Ishikawa (cell line): ENCODE data around the gene ANKRD30A.

Experiments
- CEBPB ChIP-seq: IDR thresholded peaks from 2 replicates; pipeline ENCODE4 v1.6.1; 2012
- CREB1 ChIP-seq: IDR thresholded peaks from 2 replicates; pipeline ENCODE4 v1.6.1; 2012; ENCODE audit warnings: low read depth
- EGR1 ChIP-seq: IDR thresholded peaks from 2 replicates; pipeline ENCODE4 v1.6.1; 2012
- EP300 ChIP-seq: IDR thresholded peaks from 2 replicates; pipeline ENCODE4 v1.6.1; 2012; ENCODE audit warnings: borderline replicate concordance
- FOXM1 ChIP-seq: IDR thresholded peaks from 2 replicates; pipeline ENCODE4 v1.6.1; 2012; ENCODE audit warnings: low read depth, borderline replicate concordance
- MAX ChIP-seq: IDR thresholded peaks from 2 replicates; pipeline ENCODE4 v1.6.1; 2012
- NFIC ChIP-seq: IDR thresholded peaks from 2 replicates; pipeline ENCODE4 v1.6.1; 2012
- RAD21 ChIP-seq: IDR thresholded peaks from 2 replicates; pipeline ENCODE4 v1.6.1; 2012; ENCODE audit warnings: low read depth
- REST ChIP-seq: IDR thresholded peaks from 2 replicates; pipeline ENCODE4 v1.6.1; 2012; ENCODE audit warnings: low read depth, mild to moderate bottlenecking
- TAF1 ChIP-seq: IDR thresholded peaks from 2 replicates; pipeline ENCODE4 v1.6.1; 2012; ENCODE audit warnings: low read depth, mild to moderate bottlenecking
- TCF12 ChIP-seq: IDR thresholded peaks from 2 replicates; pipeline ENCODE4 v1.6.1; 2012; ENCODE audit warnings: low read depth
- TEAD4 ChIP-seq: IDR thresholded peaks from 2 replicates; pipeline ENCODE4 v1.6.1; 2012
- USF1 ChIP-seq: IDR thresholded peaks from 2 replicates; pipeline ENCODE4 v1.6.1; 2012
- YY1 ChIP-seq: IDR thresholded peaks from 2 replicates; pipeline ENCODE4 v1.6.1; 2012; ENCODE audit warnings: low read depth
- ZBTB7A ChIP-seq: IDR thresholded peaks from 2 replicates; pipeline ENCODE4 v1.6.1; 2012; ENCODE audit warnings: low read depth

ANKRD30A gene

GRCh38 chr10:37401225-37401624 lies 275.8 kb downstream of the ANKRD30A start:
- TF ChIP-seq MAX (no peak), FOXM1 (no peak), TAF1 (no peak), EGR1 (no peak), RAD21 (no peak), EP300 (no peak), ZBTB7A (no peak), TCF12 (no peak), NFIC (no peak), TEAD4 (no peak), USF1 (no peak), YY1 (no peak), CEBPB (no peak), CREB1 (no peak), REST (no peak)

- TF ChIP-seq RAD21 (no peak), REST (no peak), MAX (no peak), CEBPB (no peak), TAF1 (no peak), FOXM1 (no peak), CREB1 (no peak), YY1 (no peak), NFIC (no peak), USF1 (no peak), EP300 (no peak), TEAD4 (no peak), EGR1 (no peak), ZBTB7A (no peak), TCF12 (no peak)
These were observed 278.4 kb downstream of the ANKRD30A start for GRCh38 chr10:37403776-37404175.
